Measurements from ENCODE around the gene CD9.

DNA sequence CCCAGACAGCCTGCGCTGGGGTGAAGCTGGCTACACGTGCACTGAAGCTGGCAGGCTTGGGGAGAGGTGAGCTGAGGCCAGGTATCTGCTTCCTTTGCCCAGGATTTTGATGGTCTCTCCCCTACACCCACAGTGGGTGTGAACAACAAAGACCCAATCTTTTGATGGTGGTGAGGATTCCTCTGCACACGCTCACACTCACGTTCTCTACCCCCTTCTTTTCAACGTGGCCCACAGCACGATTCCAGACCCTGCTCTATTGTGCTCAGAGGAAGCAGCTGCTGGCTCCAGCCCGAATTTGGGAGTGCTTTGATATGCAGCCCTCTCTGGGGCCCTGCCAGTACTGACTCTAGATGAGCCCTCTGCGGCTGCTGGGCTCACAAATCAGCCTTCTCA is 4.9 kb downstream of the CD9 start:
- TF ChIP-seq POLR2A (IDR thresholded peaks at IDR 0.05), result no peak
- TF ChIP-seq, protein P1, sequence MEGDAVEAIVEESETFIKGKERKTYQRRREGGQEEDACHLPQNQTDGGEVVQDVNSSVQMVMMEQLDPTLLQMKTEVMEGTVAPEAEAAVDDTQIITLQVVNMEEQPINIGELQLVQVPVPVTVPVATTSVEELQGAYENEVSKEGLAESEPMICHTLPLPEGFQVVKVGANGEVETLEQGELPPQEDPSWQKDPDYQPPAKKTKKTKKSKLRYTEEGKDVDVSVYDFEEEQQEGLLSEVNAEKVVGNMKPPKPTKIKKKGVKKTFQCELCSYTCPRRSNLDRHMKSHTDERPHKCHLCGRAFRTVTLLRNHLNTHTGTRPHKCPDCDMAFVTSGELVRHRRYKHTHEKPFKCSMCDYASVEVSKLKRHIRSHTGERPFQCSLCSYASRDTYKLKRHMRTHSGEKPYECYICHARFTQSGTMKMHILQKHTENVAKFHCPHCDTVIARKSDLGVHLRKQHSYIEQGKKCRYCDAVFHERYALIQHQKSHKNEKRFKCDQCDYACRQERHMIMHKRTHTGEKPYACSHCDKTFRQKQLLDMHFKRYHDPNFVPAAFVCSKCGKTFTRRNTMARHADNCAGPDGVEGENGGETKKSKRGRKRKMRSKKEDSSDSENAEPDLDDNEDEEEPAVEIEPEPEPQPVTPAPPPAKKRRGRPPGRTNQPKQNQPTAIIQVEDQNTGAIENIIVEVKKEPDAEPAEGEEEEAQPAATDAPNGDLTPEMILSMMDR (IDR thresholded peaks at IDR 0.05 in 4 of 5, conservative IDR thresholded peaks at IDR 0.05 in 1 of 5), result no peak

Measured in gastrocnemius medialis (tissue), 4 donors.